Activated CD4-positive, alpha-beta memory T cell treated with anti-CD3 and anti-CD28 coated beads for 36 hours (primary cell): ENCODE measurements around the gene SWAP70. TPM values are rescaled to one million over a fixed set of nuclear protein-coding genes. Genes with fewer than 3 reads are reported as not detected.

Experiments
- CTCF ChIA-PET: fragments of 350-600 bp; sonication (Branson Sonifier 250); formaldehyde crosslinking; loops from one replicate; lab custom pipeline; 2021; ENCODE audit warnings: antibody characterized with exemption, inconsistent platforms; lab: Charles Lee
- POLR2A ChIA-PET: fragments of 350-600 bp; sonication (Branson Sonifier 250); formaldehyde crosslinking; loops from one replicate; lab custom pipeline; 2021; ENCODE audit warnings: antibody characterized with exemption; lab: Charles Lee
- DNase-seq: peaks from one replicate; pipeline ENCODE4 v3.0.0-alpha.2; 2020
- H3K27ac Mint-ChIP-seq: one replicate; pipeline ENCODE4 v1.8.0; 2021; ENCODE audit warnings: mixed read lengths
- H3K27me3 Mint-ChIP-seq: one replicate; pipeline ENCODE4 v1.8.0; 2021; ENCODE audit warnings: mixed read lengths
- H3K36me3 Mint-ChIP-seq: one replicate; pipeline ENCODE4 v1.8.0; 2021; ENCODE audit warnings: mixed read lengths
- H3K4me1 Mint-ChIP-seq: one replicate; pipeline ENCODE4 v1.8.0; 2021; ENCODE audit warnings: low read depth, mixed read lengths
- H3K4me3 Mint-ChIP-seq: one replicate; pipeline ENCODE4 v1.8.0; 2021; ENCODE audit warnings: mild to moderate bottlenecking, mixed read lengths
- H3K9me3 Mint-ChIP-seq: one replicate; pipeline ENCODE4 v1.8.0; 2021; ENCODE audit warnings: mixed read lengths
- intact Hi-C: fragments of 100-400 bp; cut with micrococcal nuclease; formaldehyde crosslinking; loops from one replicate; pipeline ENCODE4 v1.15.1; 2023
- total RNA-seq, 2 experiments: library from RNA; stranded (reverse); gene quantifications; one replicate each; pipeline ENCODE4 v1.2.3, GENCODE V29; 2021

SWAP70 gene
- total RNA-seq, 2 experiments from 2014 or later = 7.7 to 8.6 TPM

DNA sequence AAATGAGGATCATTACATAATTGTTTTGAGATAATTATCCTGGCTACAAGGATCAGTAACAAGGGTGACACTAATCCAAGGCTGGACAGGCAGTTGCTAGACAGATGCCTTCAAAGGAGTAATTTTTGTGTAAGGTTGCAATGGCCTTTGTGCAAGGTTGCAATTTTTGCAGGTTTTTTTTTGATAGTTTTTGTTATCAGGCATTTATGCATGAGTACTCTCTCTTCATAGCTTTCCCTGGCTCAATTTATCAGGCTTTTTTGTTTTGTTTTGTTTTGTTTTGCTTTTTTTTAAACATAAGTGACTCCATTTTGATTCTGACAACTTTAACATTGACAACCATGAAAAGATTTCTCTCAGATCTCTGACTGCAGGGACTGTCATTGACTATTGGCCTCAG, 110.2 kb downstream of the SWAP70 start:
- H3K27ac Mint-ChIP-seq = no peak overlapping the region
- no peaks in the 10 kb centered on the region for H3K27me3 Mint-ChIP-seq
- H3K4me1 Mint-ChIP-seq = no peaks in the 10 kb centered on the region
- no peaks in the 10 kb centered on the region for H3K36me3 Mint-ChIP-seq
- intact Hi-C loops = no loop called here
- no peak overlapping the region for H3K4me3 Mint-ChIP-seq
- ChIA-PET POLR2A (no interaction called here), CTCF (no interaction called here)
- DNase-seq = no peak
- H3K9me3 Mint-ChIP-seq = no peaks in the 10 kb centered on the region

GRCh38 chr11:9774591-9775397, 110.9 kb downstream of the SWAP70 start:
- intact Hi-C loops = no loop called here
- no peak for DNase-seq
- ChIA-PET CTCF (interaction anchor here (1.3 kb wide), 1 partner anchor 638 kb away, joined by 3 read pairs; no protein-coding TSS in a partner anchor), POLR2A (no interaction called here)
- Mint-ChIP-seq H3K4me1 (no peaks in the 10 kb centered on the region), H3K27me3 (no peaks in the 10 kb centered on the region), H3K4me3 (no peak overlapping the region), H3K27ac (no peak overlapping the region), H3K9me3 (no peaks in the 10 kb centered on the region), H3K36me3 (no peaks in the 10 kb centered on the region)

- no peak for DNase-seq
- intact Hi-C loops = no loop called here
- Mint-ChIP-seq H3K27me3 (no peaks in the 10 kb centered on the region), H3K9me3 (no peaks in the 10 kb centered on the region), H3K4me1 (no peaks in the 10 kb centered on the region), H3K4me3 (no peak overlapping the region), H3K27ac (no peak overlapping the region), H3K36me3 (no peaks in the 10 kb centered on the region)
- ChIA-PET CTCF (interaction anchor here (1.3 kb wide), 1 partner anchor 638 kb away, joined by 3 read pairs; no protein-coding TSS in a partner anchor), POLR2A (no interaction called here)
Observed at GRCh38 chr11:9775398-9775779, 111.5 kb downstream of the SWAP70 start.

- H3K27ac Mint-ChIP-seq = no peak overlapping the region
- H3K4me1 Mint-ChIP-seq = no peaks in the 10 kb centered on the region
- no peaks in the 10 kb centered on the region for H3K27me3 Mint-ChIP-seq
- H3K4me3 Mint-ChIP-seq = no peak overlapping the region
- peaks cover 2% of the 10 kb centered on the region for H3K36me3 Mint-ChIP-seq
- POLR2A ChIA-PET = no interaction called here
- CTCF ChIA-PET = interaction anchor here (1.3 kb wide), 1 partner anchor 637 kb away, joined by 3 read pairs; no protein-coding TSS in a partner anchor
- DNase-seq = no peak
- H3K9me3 Mint-ChIP-seq = no peaks in the 10 kb centered on the region
- intact Hi-C loops = no loop called here
Observed at GRCh38 chr11:9776203-9776602, 112.3 kb downstream of the SWAP70 start.

GRCh38 chr11:9777066-9777465, 113.2 kb downstream of the SWAP70 start:
- H3K36me3 Mint-ChIP-seq = peaks cover 2% of the 10 kb centered on the region
- CTCF ChIA-PET = interaction anchor here (0.6 to 0.9 kb wide), 2 partner anchors 26 to 1272 kb away, joined by 3 read pairs; no protein-coding TSS in a partner anchor
- no peak overlapping the region for H3K27ac Mint-ChIP-seq
- H3K4me3 Mint-ChIP-seq = no peak overlapping the region
- POLR2A ChIA-PET = no interaction called here
- no peaks in the 10 kb centered on the region for H3K4me1 Mint-ChIP-seq
- intact Hi-C loops = no loop called here
- no peaks in the 10 kb centered on the region for H3K27me3 Mint-ChIP-seq
- DNase-seq = no peak
- no peaks in the 10 kb centered on the region for H3K9me3 Mint-ChIP-seq

GRCh38 chr11:9777525-9777924, 113.6 kb downstream of the SWAP70 start:
- DNase-seq = no peak
- Mint-ChIP-seq H3K4me1 (no peaks in the 10 kb centered on the region), H3K9me3 (no peaks in the 10 kb centered on the region), H3K27me3 (no peaks in the 10 kb centered on the region), H3K4me3 (no peak overlapping the region), H3K36me3 (peaks cover 2% of the 10 kb centered on the region), H3K27ac (no peak overlapping the region)
- CTCF ChIA-PET = interaction anchor here (0.6 to 0.9 kb wide), 3 partner anchors 27 to 1272 kb away, joined by 3 read pairs; no protein-coding TSS in a partner anchor
- POLR2A ChIA-PET = interaction anchor here (0.7 kb wide), 1 partner anchor 57 kb away, joined by 4 read pairs; no protein-coding TSS in a partner anchor
- intact Hi-C loops = no loop called here

GRCh38 chr11:9780929-9781328, 117.1 kb downstream of the SWAP70 start:
- no peaks in the 10 kb centered on the region for H3K4me1 Mint-ChIP-seq
- no peak overlapping the region for H3K27ac Mint-ChIP-seq
- peaks cover 8% of the 10 kb centered on the region for H3K36me3 Mint-ChIP-seq
- H3K9me3 Mint-ChIP-seq = no peaks in the 10 kb centered on the region
- H3K4me3 Mint-ChIP-seq = no peak overlapping the region
- ChIA-PET POLR2A (no interaction called here), CTCF (no interaction called here)
- intact Hi-C loops = no loop called here
- no peaks in the 10 kb centered on the region for H3K27me3 Mint-ChIP-seq
- no peak for DNase-seq

DNA sequence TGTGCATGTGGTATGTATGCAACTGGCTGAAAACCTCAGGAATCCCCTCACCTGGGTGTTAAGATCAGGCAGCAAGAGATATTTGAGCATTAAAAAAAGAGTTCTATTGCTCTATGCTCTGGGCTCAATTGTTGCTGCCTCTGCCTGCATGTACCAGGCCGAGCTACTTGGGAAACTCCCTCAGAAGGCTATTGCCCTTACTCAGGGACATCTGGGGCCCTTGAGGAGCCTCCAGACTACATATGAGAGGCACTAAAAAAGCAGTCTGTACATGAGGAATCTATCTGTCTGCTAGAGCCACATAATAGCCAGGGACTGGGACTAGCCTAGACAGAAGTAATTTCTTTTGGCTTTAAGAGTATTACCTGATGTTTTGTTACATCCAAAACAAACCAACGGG, 120.1 kb downstream of the SWAP70 start:
- DNase-seq = no peak
- no peaks in the 10 kb centered on the region for H3K9me3 Mint-ChIP-seq
- POLR2A ChIA-PET = no interaction called here
- CTCF ChIA-PET = no interaction called here
- no peaks in the 10 kb centered on the region for H3K27me3 Mint-ChIP-seq
- no peak overlapping the region for H3K27ac Mint-ChIP-seq
- no peak overlapping the region for H3K4me3 Mint-ChIP-seq
- intact Hi-C loops = no loop called here
- peaks cover 11% of the 10 kb centered on the region for H3K36me3 Mint-ChIP-seq
- H3K4me1 Mint-ChIP-seq = no peaks in the 10 kb centered on the region

DNA sequence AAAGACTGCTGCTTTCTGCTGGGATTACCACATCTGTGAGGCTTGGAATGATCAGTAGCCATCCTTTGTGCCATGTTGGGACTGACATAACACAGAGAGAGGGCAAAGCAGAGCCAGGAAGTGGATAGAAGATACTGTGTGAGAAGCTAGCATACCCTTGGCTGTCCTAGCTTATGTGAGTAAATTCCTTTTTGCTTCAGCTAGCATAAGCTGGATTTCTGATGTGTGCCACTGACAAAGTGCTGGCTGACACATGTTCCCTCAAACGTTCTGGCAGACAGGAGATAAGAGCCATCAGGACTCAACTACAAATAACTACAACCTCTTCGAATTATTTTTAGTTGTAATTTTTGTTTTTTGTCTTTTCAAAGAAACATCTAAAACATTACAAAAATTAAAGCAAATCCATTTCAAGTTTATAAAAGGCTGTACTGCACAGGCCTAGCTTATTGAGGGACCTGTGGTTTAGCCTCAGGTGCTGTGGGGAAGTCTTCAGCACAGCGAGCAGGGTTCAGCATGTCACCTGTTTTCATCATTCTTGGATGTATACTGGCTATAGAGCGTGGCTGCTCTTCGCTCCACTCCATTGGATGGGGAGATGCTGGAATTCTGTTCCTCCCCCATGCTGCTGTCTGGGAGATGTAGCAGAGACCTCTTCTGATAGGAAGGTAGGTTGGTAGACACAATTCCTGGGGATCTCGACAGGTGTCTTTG, 120.9 kb downstream of the SWAP70 start:
- CTCF ChIA-PET = no interaction called here
- intact Hi-C loops = no loop called here
- Mint-ChIP-seq H3K27ac (no peak overlapping the region), H3K4me3 (no peak overlapping the region), H3K27me3 (no peaks in the 10 kb centered on the region), H3K9me3 (no peaks in the 10 kb centered on the region), H3K4me1 (no peaks in the 10 kb centered on the region), H3K36me3 (peaks cover 11% of the 10 kb centered on the region)
- POLR2A ChIA-PET = no interaction called here
- no peak for DNase-seq

GRCh38 chr11:9787260-9787659, 123.4 kb downstream of the SWAP70 start:
- no peak for DNase-seq
- peaks cover 3% of the 10 kb centered on the region for H3K4me1 Mint-ChIP-seq
- no peak overlapping the region for H3K4me3 Mint-ChIP-seq
- ChIA-PET POLR2A (no interaction called here), CTCF (no interaction called here)
- intact Hi-C loops = no loop called here
- no peaks in the 10 kb centered on the region for H3K27me3 Mint-ChIP-seq
- no peak overlapping the region for H3K27ac Mint-ChIP-seq
- peaks cover 9% of the 10 kb centered on the region for H3K36me3 Mint-ChIP-seq
- no peaks in the 10 kb centered on the region for H3K9me3 Mint-ChIP-seq

DNA sequence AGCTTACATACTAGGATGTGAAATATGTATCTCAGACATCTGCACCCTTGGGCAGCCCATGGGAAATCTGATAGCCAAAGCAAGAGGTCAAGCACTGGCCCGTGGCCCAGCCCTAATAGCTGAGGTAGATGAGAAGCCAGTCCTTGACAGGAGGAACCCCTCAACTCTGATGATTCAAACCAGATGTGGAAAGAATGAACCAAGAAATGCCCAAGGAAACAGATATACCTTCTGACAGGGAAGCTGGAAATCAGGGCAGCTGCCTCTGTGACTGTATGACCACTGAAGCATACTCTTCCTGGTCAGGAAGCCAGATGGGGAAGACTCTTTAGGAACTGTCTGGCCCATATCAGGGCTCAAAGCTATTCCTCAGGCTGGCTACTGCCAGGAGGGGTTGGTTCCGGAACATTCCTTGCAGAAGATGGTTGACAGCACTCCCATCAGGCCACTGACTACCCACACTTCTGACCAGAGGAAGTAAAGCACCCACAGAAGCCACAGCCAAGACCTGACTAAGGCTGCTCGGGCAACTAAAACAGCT, 124.2 kb downstream of the SWAP70 start:
- ChIA-PET POLR2A (no interaction called here), CTCF (no interaction called here)
- peaks cover 3% of the 10 kb centered on the region for H3K4me1 Mint-ChIP-seq

DNA sequence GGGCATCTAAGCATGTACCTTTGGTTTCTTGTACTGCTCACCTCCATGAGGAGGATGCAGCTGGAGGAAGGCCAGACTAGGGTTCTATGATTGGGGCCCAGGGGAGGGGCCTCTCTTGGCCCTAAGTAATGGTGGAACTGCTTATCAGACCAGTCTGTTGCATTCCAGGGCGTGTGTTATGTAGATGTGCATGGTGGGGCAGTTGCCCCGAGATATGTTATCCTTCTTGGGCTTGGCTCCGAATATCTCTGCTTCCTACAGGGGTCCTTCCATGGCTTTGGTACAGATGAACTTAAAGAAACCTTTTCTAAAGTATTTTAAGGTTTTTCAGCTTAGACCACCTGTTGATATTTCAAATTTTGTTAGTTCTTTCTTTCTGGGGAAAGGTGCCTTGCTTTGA, 126.0 kb downstream of the SWAP70 start:
- no peak for DNase-seq
- peaks cover 5% of the 10 kb centered on the region for H3K36me3 Mint-ChIP-seq
- POLR2A ChIA-PET = interaction anchor here (0.8 kb wide), 1 partner anchor 10 kb away, joined by 3 read pairs; no protein-coding TSS in a partner anchor
- no peak overlapping the region for H3K4me3 Mint-ChIP-seq
- CTCF ChIA-PET = no interaction called here
- H3K27me3 Mint-ChIP-seq = no peaks in the 10 kb centered on the region
- H3K27ac Mint-ChIP-seq = no peak overlapping the region
- no peaks in the 10 kb centered on the region for H3K9me3 Mint-ChIP-seq
- intact Hi-C loops = no loop called here
- peaks cover 3% of the 10 kb centered on the region for H3K4me1 Mint-ChIP-seq

More for the DNA sequence above, 124.2 kb downstream of the SWAP70 start:
- DNase-seq = no peak
- H3K9me3 Mint-ChIP-seq = no peaks in the 10 kb centered on the region
- no peaks in the 10 kb centered on the region for H3K27me3 Mint-ChIP-seq
- H3K4me3 Mint-ChIP-seq = no peak overlapping the region
- no peak overlapping the region for H3K27ac Mint-ChIP-seq
- peaks cover 9% of the 10 kb centered on the region for H3K36me3 Mint-ChIP-seq
- intact Hi-C loops = no loop called here
